ENCODE results near the gene EBF3. TPM values are rescaled to one million over a fixed set of nuclear protein-coding genes. Genes with fewer than 3 reads are reported as not detected.

The EBF3 gene
- total RNA-seq, 1 donor from 2014 or later, result 6.2 TPM

DNA sequence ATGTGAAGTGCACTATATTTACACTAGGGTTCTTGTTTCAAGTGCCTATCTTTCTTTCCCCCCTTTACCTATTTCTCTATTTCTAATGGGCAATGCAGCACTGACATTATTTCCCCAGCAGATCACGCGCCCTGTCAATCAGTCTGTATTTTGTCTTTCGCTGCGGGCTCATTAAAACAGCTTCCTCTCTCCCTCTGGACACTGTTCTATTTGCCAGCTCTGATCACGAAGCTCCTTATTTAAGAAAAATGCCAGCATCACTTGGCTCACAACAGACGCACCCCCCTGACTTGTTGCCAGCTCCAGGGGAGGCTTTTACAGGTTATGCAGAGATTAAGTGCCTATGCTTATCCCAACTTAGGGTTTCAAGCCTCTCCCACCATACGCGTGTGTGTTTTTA, 78.5 kb downstream of the EBF3 start:
- no peak for DNase-seq
- TF ChIP-seq, protein P1, sequence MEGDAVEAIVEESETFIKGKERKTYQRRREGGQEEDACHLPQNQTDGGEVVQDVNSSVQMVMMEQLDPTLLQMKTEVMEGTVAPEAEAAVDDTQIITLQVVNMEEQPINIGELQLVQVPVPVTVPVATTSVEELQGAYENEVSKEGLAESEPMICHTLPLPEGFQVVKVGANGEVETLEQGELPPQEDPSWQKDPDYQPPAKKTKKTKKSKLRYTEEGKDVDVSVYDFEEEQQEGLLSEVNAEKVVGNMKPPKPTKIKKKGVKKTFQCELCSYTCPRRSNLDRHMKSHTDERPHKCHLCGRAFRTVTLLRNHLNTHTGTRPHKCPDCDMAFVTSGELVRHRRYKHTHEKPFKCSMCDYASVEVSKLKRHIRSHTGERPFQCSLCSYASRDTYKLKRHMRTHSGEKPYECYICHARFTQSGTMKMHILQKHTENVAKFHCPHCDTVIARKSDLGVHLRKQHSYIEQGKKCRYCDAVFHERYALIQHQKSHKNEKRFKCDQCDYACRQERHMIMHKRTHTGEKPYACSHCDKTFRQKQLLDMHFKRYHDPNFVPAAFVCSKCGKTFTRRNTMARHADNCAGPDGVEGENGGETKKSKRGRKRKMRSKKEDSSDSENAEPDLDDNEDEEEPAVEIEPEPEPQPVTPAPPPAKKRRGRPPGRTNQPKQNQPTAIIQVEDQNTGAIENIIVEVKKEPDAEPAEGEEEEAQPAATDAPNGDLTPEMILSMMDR (IDR thresholded peaks at IDR 0.05; ENCODE audit: borderline replicate concordance), result no peak
- intact Hi-C loops (cut with micrococcal nuclease), result no loop called here

DNA sequence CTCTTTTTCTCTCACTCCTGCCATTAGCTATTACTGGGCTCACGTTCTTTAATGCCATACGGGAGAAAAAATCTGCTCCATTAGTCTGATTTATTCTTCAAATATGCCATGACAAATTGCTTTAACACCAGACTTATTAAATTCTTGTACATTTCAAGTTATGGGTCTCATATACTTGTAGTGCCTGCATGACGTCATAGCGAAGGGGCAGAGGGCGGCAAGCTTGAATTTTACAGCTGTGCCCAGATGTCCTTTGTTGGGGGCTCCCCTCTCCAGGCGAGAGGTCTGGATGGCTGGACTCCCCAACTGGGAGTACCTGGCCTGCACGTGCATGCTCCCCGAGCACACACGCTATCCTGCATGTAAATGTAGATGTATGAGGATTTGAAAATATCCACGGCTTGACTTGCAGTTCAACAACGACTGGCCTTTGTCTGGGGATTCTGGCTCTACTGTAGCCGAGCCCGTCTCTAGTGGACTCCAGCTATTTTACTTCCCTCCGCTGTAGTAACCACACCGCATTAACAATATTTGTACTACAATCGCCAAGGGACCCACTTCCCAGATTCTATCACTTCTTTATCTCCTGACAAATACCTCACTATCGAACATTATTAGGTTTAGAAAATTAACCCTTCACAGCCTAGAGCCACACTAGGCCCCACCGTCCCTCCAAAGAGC, 79.5 kb downstream of the EBF3 start:
- Histone ChIP-seq H3K4me3 (no peak overlapping the region), H3K4me1 (peaks cover 33% of the 10 kb centered on the region), H3K9me3 (replicated peaks) (no peaks in the 10 kb centered on the region), H3K27ac (replicated peaks) (no peak overlapping the region), H3K36me3 (peaks cover 7% of the 10 kb centered on the region), H3K27me3 (ENCODE audit: low read depth) (peaks cover 4% of the 10 kb centered on the region)
- intact Hi-C loops (cut with micrococcal nuclease), result no loop called here
- no peak for DNase-seq
- TF ChIP-seq, protein P1 (IDR thresholded peaks at IDR 0.05; ENCODE audit: borderline replicate concordance), result no peak

More for the DNA sequence above, 78.5 kb downstream of the EBF3 start:
- H3K27ac ChIP-seq (replicated peaks), result no peak overlapping the region
- no peaks in the 10 kb centered on the region for H3K9me3 ChIP-seq (replicated peaks)
- no peak overlapping the region for H3K4me3 ChIP-seq
- H3K4me1 ChIP-seq, result peaks cover 41% of the 10 kb centered on the region
- peaks cover 4% of the 10 kb centered on the region for H3K27me3 ChIP-seq (ENCODE audit: low read depth)
- H3K36me3 ChIP-seq, result peaks cover 7% of the 10 kb centered on the region

DNA sequence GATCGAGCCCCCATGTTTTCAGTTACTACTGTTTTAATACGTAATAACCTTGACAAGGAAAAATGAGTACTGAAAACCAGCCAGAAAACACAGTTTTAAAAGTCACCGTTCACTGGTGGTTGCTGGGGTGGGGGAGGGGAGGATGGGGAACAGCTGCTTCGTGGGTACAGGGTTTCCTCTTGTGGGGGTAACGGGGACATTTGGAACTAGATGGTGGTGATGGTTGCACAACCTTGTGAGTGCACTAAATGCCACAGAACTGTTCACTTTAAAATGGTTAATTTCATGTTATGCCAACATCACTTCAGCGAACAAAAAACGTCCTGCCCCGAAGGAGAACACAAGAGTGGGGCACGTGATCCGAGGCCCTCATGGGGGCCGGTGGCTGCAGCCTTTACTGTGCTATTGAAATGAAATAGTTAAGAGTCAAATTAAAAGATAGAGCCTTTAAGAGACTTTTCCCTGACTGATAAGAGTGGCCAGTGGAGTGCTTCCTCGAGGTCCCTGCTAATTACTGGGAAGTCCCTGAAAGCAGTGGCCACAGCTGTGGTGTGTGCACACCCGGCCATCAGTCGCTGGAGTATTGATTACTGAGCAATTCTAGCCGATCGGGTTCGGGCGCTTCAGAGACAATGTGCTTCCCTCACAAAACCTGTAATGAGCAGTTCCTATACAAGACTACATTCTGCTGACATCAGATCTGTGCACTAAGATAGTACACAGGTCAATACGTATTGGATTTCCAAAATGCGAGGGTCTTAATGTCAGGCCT, 80.3 kb downstream of the EBF3 start:
- peaks cover 7% of the 10 kb centered on the region for H3K36me3 ChIP-seq
- intact Hi-C loops (cut with micrococcal nuclease), result no loop called here
- peaks cover 4% of the 10 kb centered on the region for H3K27me3 ChIP-seq (ENCODE audit: low read depth)
- no peak overlapping the region for H3K4me3 ChIP-seq
- TF ChIP-seq, protein P1 (IDR thresholded peaks at IDR 0.05; ENCODE audit: borderline replicate concordance), result no peak
- no peak overlapping the region for H3K27ac ChIP-seq (replicated peaks)
- peaks cover 26% of the 10 kb centered on the region for H3K4me1 ChIP-seq
- no peaks in the 10 kb centered on the region for H3K9me3 ChIP-seq (replicated peaks)
- no peak for DNase-seq

DNA sequence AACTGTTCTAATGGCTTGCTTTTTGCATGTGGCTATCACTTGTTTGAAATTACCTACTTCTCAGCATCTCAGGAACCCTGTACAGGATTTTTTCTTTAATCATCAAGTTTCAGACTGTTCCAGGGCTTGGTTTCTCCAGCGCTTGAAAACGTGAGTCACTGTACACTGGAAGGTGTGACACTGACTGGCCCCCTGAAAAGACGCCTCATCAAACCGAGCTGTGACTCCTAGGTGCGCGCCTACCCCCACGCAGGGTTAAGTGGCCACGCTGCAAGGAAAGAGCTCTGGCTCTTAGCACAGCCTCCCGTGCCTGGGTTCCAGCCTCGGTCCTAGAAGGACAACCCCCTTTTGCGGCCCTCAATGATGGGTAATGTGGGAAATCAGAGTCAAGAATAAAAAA, 81.0 kb downstream of the EBF3 start:
- no peaks in the 10 kb centered on the region for H3K9me3 ChIP-seq (replicated peaks)
- peaks cover 4% of the 10 kb centered on the region for H3K27me3 ChIP-seq (ENCODE audit: low read depth)
- no peak overlapping the region for H3K4me3 ChIP-seq
- peaks cover 7% of the 10 kb centered on the region for H3K36me3 ChIP-seq
- DNase-seq, result no peak
- TF ChIP-seq, protein P1 (IDR thresholded peaks at IDR 0.05; ENCODE audit: borderline replicate concordance), result no peak
- no peak overlapping the region for H3K27ac ChIP-seq (replicated peaks)
- intact Hi-C loops (cut with micrococcal nuclease), result no loop called here
- H3K4me1 ChIP-seq, result peaks cover 25% of the 10 kb centered on the region

DNA sequence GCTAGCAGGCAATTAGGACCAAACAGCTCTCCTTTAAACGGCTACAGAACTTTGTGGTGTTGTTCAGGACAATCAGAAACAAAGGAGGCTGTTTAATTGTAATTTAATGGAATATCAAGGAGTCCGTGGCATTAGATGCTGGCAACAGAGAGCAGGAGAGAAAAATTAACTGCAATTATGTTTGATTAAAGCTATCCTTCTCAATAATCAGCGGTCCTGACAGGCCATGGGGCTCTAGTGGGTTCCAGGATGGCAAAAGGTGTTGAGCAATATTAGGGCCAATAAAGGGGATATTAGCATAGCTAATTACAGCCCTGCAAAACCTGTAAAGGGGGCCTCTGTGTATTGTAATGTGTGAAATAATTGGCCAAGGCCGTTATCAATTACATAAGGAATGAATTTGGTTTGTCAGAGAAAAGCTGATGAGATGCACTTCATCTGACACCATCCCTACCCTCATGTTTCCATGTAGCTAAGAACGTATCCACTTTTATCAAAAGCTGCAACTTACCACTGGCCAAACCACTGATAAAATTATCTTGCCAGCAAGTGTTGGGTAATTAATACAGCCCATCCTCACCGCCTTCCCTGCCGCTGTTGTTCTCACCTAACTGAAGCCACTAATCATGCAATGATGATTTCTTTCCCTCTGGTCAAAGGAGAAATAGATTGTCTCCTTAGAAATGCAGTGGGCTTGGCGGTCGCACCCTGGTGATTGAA, 81.6 kb downstream of the EBF3 start:
- TF ChIP-seq, protein P1 (IDR thresholded peaks at IDR 0.05; ENCODE audit: borderline replicate concordance), result no peak
- intact Hi-C loops (cut with micrococcal nuclease), result no loop called here
- no peak for DNase-seq
- peaks cover 4% of the 10 kb centered on the region for H3K27me3 ChIP-seq (ENCODE audit: low read depth)
- H3K4me3 ChIP-seq, result no peak overlapping the region
- no peak overlapping the region for H3K27ac ChIP-seq (replicated peaks)
- peaks cover 25% of the 10 kb centered on the region for H3K4me1 ChIP-seq
- no peaks in the 10 kb centered on the region for H3K9me3 ChIP-seq (replicated peaks)
- H3K36me3 ChIP-seq, result peaks cover 2% of the 10 kb centered on the region

Measured in left ventricle myocardium inferior (tissue), 1 donor.